HCT116 (cell line): Measurements from ENCODE around the gene RNF217. TPM values are rescaled to one million over a fixed set of nuclear protein-coding genes. Genes with fewer than 3 reads are reported as not detected.
A peak's percentile ranks its signal among the peaks of the same experiment; 100 is the strongest.

ENCODE experiments used
- ATAC-seq: fragments of 200-7000 bp; cut with Tn5 transposase; 2 replicates; pipeline ENCODE4 v1.9.1; 2020; ENCODE audit warnings: mild to moderate bottlenecking, moderate library complexity
- BruUV-seq: library from RNA; stranded (reverse); fragments of 400-500 nt; replicated peaks from 2 replicates; lab custom pipeline; 2021; lab: Mats Ljungman, UMichigan
- CTCF ChIA-PET: fragments of 300-600 bp; sonication (Branson Sonifier 250); formaldehyde crosslinking; loops from one replicate; lab custom pipeline; 2021; ENCODE audit warnings: antibody characterized with exemption; lab: Charles Lee
- POLR2A ChIA-PET: fragments of 300-600, 350-600 bp; sonication (Branson Sonifier 250); formaldehyde crosslinking; loops from one replicate; lab custom pipeline; 2021; ENCODE audit warnings: antibody characterized with exemption; lab: Charles Lee
- RAD21 ChIA-PET, 2 experiments: fragments of 300-600 bp; sonication (Branson Sonifier 250); formaldehyde crosslinking; loops; one replicate each; lab custom pipeline; 2023; ENCODE audit warnings: low total read pairs in 2 of 2; ENCODE audit not compliant: uncharacterized antibody in 2 of 2, unreplicated experiment in 2 of 2, low non-redundant PET in 1 of 2; lab: Charles Lee
- DNase-seq: peaks from one replicate; pipeline ENCODE4 v3.0.0-alpha.2; 2010; ENCODE audit warnings: low read depth, low spot score
- H2AFZ ChIP-seq: fragments of 200-600 bp; shearing (Covaris generic), sonication (generic); 2 replicates; pipeline ENCODE4 v1.6.1; 2017; ENCODE audit warnings: low read depth, mixed run types, mixed read lengths, antibody characterized with exemption, low read length; ENCODE audit not compliant: poor library complexity, severe bottlenecking
- H3K27ac ChIP-seq: 2 replicates; pipeline ENCODE4 v1.5.1; 2012; ENCODE audit warnings: low read depth, low read length
- H3K27me3 ChIP-seq: fragments of 200-600 bp; sonication (generic); 2 replicates; pipeline ENCODE4 v1.6.1; 2016; ENCODE audit warnings: mixed run types, low read length, mixed read lengths; ENCODE audit not compliant: insufficient read depth
- H3K36me3 ChIP-seq, 2 experiments: fragments of 200-500 bp in 1 of 2; fragments of 200-600 bp in 1 of 2; sonication (Bioruptor generic) in 1 of 2; sonication (generic) in 1 of 2; 2 replicates each; pipeline versions ENCODE4 v1.5.1 to v1.6.1; 2014 to 2016; ENCODE audit warnings: low read length in 2 of 2, inconsistent platforms in 1 of 2, mixed read lengths in 1 of 2, mixed run types in 1 of 2; ENCODE audit not compliant: insufficient read depth in 2 of 2, control insufficient read depth in 1 of 2
- H3K4me1 ChIP-seq, 2 experiments: fragments of 200-600 bp in 1 of 2; sonication (generic) in 1 of 2; 2 replicates each; pipeline versions ENCODE4 v1.5.1 to v1.6.1; 2012 to 2017; ENCODE audit warnings: low read length in 2 of 2, inconsistent platforms in 1 of 2, mild to moderate bottlenecking in 1 of 2, mixed read lengths in 1 of 2, mixed run types in 1 of 2, moderate library complexity in 1 of 2; ENCODE audit not compliant: insufficient read depth in 2 of 2, control insufficient read depth in 1 of 2
- H3K4me2 ChIP-seq: fragments of 200-600 bp; sonication (generic); 2 replicates; pipeline ENCODE4 v1.6.1; 2017; ENCODE audit warnings: mixed run types, low read length, mixed read lengths
- H3K4me3 ChIP-seq, 2 experiments: fragments of 200-600 bp in 1 of 2; sonication (generic) in 1 of 2; replicated peaks in 1 of 2; 2 replicates each; pipeline ENCODE4 v1.5.1; 2011 to 2016; ENCODE audit warnings: low read length in 2 of 2, control low read depth in 1 of 2, low read depth in 1 of 2, mild to moderate bottlenecking in 1 of 2, mixed read lengths in 1 of 2, mixed run types in 1 of 2
- H3K79me2 ChIP-seq: fragments of 200-600 bp; sonication (generic); 2 replicates; pipeline ENCODE4 v1.6.1; 2017; ENCODE audit warnings: mild to moderate bottlenecking, mixed run types, low read length, moderate library complexity, mixed read lengths; ENCODE audit not compliant: insufficient read depth
- H3K9ac ChIP-seq: fragments of 200-600 bp; sonication (generic); 2 replicates; pipeline ENCODE4 v1.6.1; 2016; ENCODE audit warnings: low read length, mixed read lengths
- H3K9me2 ChIP-seq: fragments of 200-600 bp; sonication (generic), shearing (Covaris generic); 2 replicates; pipeline ENCODE4 v1.6.1; 2017; ENCODE audit warnings: mixed run types, mild to moderate bottlenecking, moderate library complexity; ENCODE audit not compliant: insufficient read depth
- H3K9me3 ChIP-seq, 2 experiments: fragments of 200-500 bp in 1 of 2; fragments of 200-600 bp in 1 of 2; sonication (Bioruptor generic) in 1 of 2; sonication (generic) in 1 of 2; 2 replicates each; pipeline ENCODE4 v1.6.1; 2014 to 2017; ENCODE audit warnings: low read length in 2 of 2, mixed read lengths in 2 of 2, inconsistent platforms in 1 of 2, low read depth in 1 of 2, mild to moderate bottlenecking in 1 of 2, mixed run types in 1 of 2, moderate library complexity in 1 of 2; ENCODE audit not compliant: control insufficient read depth in 1 of 2, insufficient read depth in 1 of 2
- H4K20me1 ChIP-seq: fragments of 200-600 bp; sonication (generic), shearing (Covaris generic); 2 replicates; pipeline ENCODE4 v1.6.1; 2017; ENCODE audit warnings: mixed run types, mild to moderate bottlenecking, moderate library complexity; ENCODE audit not compliant: insufficient read depth
- CEBPB ChIP-seq: IDR thresholded peaks from 2 replicates; pipeline ENCODE4 v1.6.1; 2012; ENCODE audit warnings: low read depth
- EGR1 ChIP-seq: IDR thresholded peaks from 2 replicates; pipeline ENCODE4 v1.6.1; 2012; ENCODE audit warnings: low read depth
- EZH2 ChIP-seq: fragments of 200-600 bp; sonication (generic); IDR thresholded peaks from 2 replicates; pipeline ENCODE4 v1.6.1; 2017; ENCODE audit warnings: antibody characterized with exemption, mixed run types
- EZH2phosphoT487 ChIP-seq: fragments of 200-600 bp; IDR thresholded peaks from 2 replicates; pipeline ENCODE4 v1.6.1; 2018; ENCODE audit warnings: antibody characterized with exemption, borderline replicate concordance
- FOSL1 ChIP-seq: IDR thresholded peaks from 2 replicates; pipeline ENCODE4 v1.6.1; 2012; ENCODE audit warnings: low read depth
- JUND ChIP-seq: IDR thresholded peaks from 2 replicates; pipeline ENCODE4 v1.6.1; 2012
- POLR2AphosphoS5 ChIP-seq: IDR thresholded peaks from 2 replicates; pipeline ENCODE4 v1.6.1; 2011; ENCODE audit warnings: mild to moderate bottlenecking, low read depth, low read length, moderate library complexity
- RAD21 ChIP-seq: IDR thresholded peaks from 2 replicates; pipeline ENCODE4 v1.6.1; 2012; ENCODE audit warnings: low read depth, mild to moderate bottlenecking
- SIN3A ChIP-seq: IDR thresholded peaks from 2 replicates; pipeline ENCODE4 v1.6.1; 2012; ENCODE audit warnings: low read depth
- SP1 ChIP-seq: IDR thresholded peaks from 2 replicates; pipeline ENCODE4 v1.6.1; 2012; ENCODE audit warnings: low read depth
- TCF7L2 ChIP-seq: IDR thresholded peaks from 2 replicates; pipeline ENCODE4 v1.7.0; 2011; ENCODE audit warnings: borderline replicate concordance, inconsistent platforms; ENCODE audit not compliant: insufficient read depth, insufficient read length; ENCODE audit errors: extremely low read depth
- YY1 ChIP-seq: IDR thresholded peaks from 2 replicates; pipeline ENCODE4 v1.6.1; 2011; ENCODE audit warnings: low read length, low read depth, moderate library complexity, mild to moderate bottlenecking; ENCODE audit not compliant: insufficient replicate concordance; ENCODE audit errors: extremely low read depth
- intact Hi-C: fragments of 100-400 bp; cut with micrococcal nuclease; formaldehyde crosslinking; loops from 2 replicates; pipeline ENCODE4 v1.10.0; 2022
- total RNA-seq: library from RNA; stranded (reverse); gene quantifications from one replicate; pipeline ENCODE4 v1.2.1, GENCODE V29; 2021; ENCODE audit not compliant: unreplicated experiment
- TF ChIP-seq, protein P1 (sequence below): IDR thresholded peaks from 2 replicates; pipeline ENCODE4 v1.6.1; 2012; ENCODE audit warnings: low read depth

RNF217 gene
- total RNA-seq, 1 experiment from 2014 or later: 20.4 TPM

DNA sequence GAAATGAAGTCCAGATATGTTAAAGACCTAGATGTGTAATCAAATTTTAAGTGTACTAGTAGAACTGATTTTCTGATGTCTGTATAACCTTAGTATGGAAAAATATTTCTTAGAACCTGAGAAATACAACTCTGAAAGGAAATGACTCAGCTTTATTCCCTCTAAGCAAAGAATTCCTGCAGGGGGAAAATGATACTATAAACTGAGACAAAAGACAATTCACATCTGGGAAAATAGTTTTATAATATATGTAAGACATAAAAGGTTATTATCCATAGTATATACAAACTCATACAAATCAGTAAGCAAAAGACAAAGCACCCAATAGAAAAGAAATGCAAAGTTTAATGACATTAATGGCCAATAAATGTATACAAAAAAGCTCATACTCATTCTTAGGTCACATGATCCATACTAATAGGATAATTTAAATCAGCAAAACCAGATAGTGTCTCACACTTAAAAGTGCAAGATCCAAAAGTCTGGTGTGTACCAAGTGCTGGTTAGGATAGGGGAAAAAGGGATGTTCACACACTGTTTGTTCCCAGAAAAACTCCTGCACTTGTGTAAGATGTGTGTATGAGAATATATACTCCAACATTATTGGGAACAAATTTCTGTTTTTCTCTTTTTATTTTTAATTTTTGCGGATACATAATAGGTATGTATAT is 22.6 kb downstream of the RNF217 start (continued):
- TF ChIP-seq FOSL1: peak; percentile 67
- TF ChIP-seq POLR2AphosphoS5: no peak
- no peak for TF ChIP-seq EZH2phosphoT487

DNA sequence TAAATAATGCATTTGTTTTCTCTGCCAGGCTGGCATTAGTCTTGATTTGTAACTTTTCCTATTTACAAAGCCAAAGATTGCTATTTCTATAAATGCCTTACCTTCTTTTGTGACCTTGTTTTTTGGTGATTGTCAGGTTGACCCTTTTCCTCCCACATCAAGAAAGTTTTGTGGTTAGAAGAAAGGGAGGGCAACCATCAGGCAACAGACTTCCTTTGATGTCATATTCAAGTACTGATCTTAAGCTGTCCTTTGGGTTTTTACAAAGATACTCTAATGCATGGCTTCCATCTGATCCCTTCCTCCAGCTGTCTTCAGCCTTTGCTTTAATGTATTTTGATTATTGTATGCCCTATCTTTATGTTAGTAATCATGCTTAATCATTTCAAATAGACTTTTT is 23.9 kb downstream of the RNF217 start:
- intact Hi-C loops: no loop called here
- DNase-seq (no peak), ATAC-seq (no peak)
- POLR2A ChIA-PET: no interaction called here
- H3K4me3 ChIP-seq: no peak overlapping the region
- H3K9ac ChIP-seq: no peak overlapping the region
- peaks cover 68% of the 10 kb centered on the region for H3K79me2 ChIP-seq
- RAD21 ChIA-PET: no interaction called here
- no peaks in the 10 kb centered on the region for H3K9me3 ChIP-seq
- no peaks in the 10 kb centered on the region for H3K9me2 ChIP-seq
- no peaks in the 10 kb centered on the region for H3K36me3 ChIP-seq
- H4K20me1 ChIP-seq: no peaks in the 10 kb centered on the region
- no peaks in the 10 kb centered on the region for H3K27me3 ChIP-seq
- TF ChIP-seq RAD21 (no peak), TCF7L2 (peak; percentile 56)
- peaks cover 20 to 44% of the 10 kb centered on the region in 2 experiments for H3K4me1 ChIP-seq
- CTCF ChIA-PET: no interaction called here
- H3K4me2 ChIP-seq: peak overlapping the region; percentile 4; the same call in 1 of the 2 replicates
- no peak overlapping the region for H3K27ac ChIP-seq
- BruUV-seq: no TSS peak
- no peak overlapping the region for H2AFZ ChIP-seq

DNA sequence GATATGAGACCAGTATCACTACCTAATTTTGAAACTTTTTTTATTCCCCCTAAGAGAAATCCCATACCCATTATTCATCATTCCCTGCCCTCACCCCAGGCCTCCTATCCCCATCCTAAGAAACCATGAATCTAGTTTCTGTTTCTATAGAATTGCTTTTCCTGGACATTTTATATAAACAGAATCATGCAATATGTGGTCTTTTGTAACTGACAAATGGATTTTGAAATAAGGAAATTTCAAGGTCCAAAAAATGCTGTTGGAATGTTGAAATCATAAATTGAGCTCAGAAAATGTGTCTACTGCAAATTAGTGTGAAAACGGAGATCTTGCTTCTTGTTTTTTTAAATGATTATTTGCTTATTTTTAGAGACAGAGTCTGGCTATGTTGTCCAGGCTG is 25.1 kb downstream of the RNF217 start:
- H3K9ac ChIP-seq: no peak overlapping the region
- no peak overlapping the region for H3K4me2 ChIP-seq
- intact Hi-C loops: no loop called here
- no peaks in the 10 kb centered on the region for H4K20me1 ChIP-seq
- no peak overlapping the region for H3K27ac ChIP-seq
- BruUV-seq: no TSS peak
- no peaks in the 10 kb centered on the region for H3K36me3 ChIP-seq
- RAD21 ChIA-PET: no interaction called here
- DNase-seq (no peak), ATAC-seq (no peak)
- CTCF ChIA-PET: no interaction called here
- H2AFZ ChIP-seq: no peak overlapping the region
- H3K79me2 ChIP-seq: peaks cover 75% of the 10 kb centered on the region
- peaks cover 20 to 37% of the 10 kb centered on the region in 2 experiments for H3K4me1 ChIP-seq
- no peaks in the 10 kb centered on the region for H3K9me2 ChIP-seq
- no peaks in the 10 kb centered on the region for H3K27me3 ChIP-seq
- H3K4me3 ChIP-seq: no peak overlapping the region
- H3K9me3 ChIP-seq: no peaks in the 10 kb centered on the region
- POLR2A ChIA-PET: no interaction called here
- TF ChIP-seq EGR1 (no peak), JUND (no peak), EZH2 (no peak), CEBPB (no peak), SIN3A (no peak), FOSL1 (no peak), RAD21 (no peak), SP1 (no peak), YY1 (no peak), EZH2phosphoT487 (no peak)
- TF ChIP-seq, protein P1, sequence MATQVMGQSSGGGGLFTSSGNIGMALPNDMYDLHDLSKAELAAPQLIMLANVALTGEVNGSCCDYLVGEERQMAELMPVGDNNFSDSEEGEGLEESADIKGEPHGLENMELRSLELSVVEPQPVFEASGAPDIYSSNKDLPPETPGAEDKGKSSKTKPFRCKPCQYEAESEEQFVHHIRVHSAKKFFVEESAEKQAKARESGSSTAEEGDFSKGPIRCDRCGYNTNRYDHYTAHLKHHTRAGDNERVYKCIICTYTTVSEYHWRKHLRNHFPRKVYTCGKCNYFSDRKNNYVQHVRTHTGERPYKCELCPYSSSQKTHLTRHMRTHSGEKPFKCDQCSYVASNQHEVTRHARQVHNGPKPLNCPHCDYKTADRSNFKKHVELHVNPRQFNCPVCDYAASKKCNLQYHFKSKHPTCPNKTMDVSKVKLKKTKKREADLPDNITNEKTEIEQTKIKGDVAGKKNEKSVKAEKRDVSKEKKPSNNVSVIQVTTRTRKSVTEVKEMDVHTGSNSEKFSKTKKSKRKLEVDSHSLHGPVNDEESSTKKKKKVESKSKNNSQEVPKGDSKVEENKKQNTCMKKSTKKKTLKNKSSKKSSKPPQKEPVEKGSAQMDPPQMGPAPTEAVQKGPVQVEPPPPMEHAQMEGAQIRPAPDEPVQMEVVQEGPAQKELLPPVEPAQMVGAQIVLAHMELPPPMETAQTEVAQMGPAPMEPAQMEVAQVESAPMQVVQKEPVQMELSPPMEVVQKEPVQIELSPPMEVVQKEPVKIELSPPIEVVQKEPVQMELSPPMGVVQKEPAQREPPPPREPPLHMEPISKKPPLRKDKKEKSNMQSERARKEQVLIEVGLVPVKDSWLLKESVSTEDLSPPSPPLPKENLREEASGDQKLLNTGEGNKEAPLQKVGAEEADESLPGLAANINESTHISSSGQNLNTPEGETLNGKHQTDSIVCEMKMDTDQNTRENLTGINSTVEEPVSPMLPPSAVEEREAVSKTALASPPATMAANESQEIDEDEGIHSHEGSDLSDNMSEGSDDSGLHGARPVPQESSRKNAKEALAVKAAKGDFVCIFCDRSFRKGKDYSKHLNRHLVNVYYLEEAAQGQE: no peak
